ENCODE data around the gene MTA1. TPM values are rescaled to one million over a fixed set of nuclear protein-coding genes. Genes with fewer than 3 reads are reported as not detected.

MTA1 gene
- total RNA-seq, 1 donor from 2014 or later, result 59.8 TPM

DNA sequence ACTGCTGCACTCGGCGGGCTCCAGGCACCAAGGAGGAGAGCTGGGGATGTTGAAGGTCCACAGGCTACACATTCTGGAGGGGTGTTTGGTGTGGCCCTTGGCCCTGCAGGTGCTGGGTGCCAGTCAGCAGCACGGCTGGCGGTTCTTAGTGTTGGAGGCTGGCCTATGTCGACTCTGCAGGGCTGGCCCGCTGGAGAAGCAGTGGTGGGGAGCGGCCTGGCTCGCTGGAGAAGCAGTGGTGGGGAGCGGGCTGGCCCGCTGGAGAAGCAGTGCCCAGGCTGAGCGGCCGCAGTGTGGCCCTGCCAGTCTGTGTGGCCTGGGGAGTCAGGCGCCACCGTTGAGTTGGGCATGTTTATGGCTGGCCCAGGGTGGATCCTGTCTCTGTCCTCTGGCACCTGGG is 27.3 kb downstream of the MTA1 start:
- Mint-ChIP-seq H3K9me3 (no peaks in the 10 kb centered on the region), H3K27me3 (ENCODE audit: insufficient read depth, low read depth) (no peaks in the 10 kb centered on the region), H3K4me3 (no peak overlapping the region), H3K27ac (peak overlapping the region; percentile 17), H3K4me1 (no peaks in the 10 kb centered on the region), H3K36me3 (peaks cover 4% of the 10 kb centered on the region)
- no peak overlapping the region for H3K4me3 ChIP-seq
- H3K27ac ChIP-seq, result no peak overlapping the region
- peaks cover 53% of the 10 kb centered on the region for H4K20me1 ChIP-seq (ENCODE audit: low read depth)
- no peaks in the 10 kb centered on the region for H3K9me3 ChIP-seq (ENCODE audit: low read depth)
- no peak overlapping the region for H3K4me2 ChIP-seq
- DNase-seq (ENCODE audit: low spot score), result no peak
- H3K79me2 ChIP-seq (ENCODE audit: low read depth), result peaks cover 16% of the 10 kb centered on the region
- TF ChIP-seq EZH2 (IDR thresholded peaks at IDR 0.05) (no peak), EZH2phosphoT487 (IDR thresholded peaks at IDR 0.05) (no peak)
- TF ChIP-seq, protein P1, sequence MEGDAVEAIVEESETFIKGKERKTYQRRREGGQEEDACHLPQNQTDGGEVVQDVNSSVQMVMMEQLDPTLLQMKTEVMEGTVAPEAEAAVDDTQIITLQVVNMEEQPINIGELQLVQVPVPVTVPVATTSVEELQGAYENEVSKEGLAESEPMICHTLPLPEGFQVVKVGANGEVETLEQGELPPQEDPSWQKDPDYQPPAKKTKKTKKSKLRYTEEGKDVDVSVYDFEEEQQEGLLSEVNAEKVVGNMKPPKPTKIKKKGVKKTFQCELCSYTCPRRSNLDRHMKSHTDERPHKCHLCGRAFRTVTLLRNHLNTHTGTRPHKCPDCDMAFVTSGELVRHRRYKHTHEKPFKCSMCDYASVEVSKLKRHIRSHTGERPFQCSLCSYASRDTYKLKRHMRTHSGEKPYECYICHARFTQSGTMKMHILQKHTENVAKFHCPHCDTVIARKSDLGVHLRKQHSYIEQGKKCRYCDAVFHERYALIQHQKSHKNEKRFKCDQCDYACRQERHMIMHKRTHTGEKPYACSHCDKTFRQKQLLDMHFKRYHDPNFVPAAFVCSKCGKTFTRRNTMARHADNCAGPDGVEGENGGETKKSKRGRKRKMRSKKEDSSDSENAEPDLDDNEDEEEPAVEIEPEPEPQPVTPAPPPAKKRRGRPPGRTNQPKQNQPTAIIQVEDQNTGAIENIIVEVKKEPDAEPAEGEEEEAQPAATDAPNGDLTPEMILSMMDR (IDR thresholded peaks at IDR 0.05), result no peak
- no peaks in the 10 kb centered on the region for H3K27me3 ChIP-seq
- no peaks in the 10 kb centered on the region for H3K4me1 ChIP-seq
- H3K36me3 ChIP-seq, result no peaks in the 10 kb centered on the region
- H2AFZ ChIP-seq (replicated peaks), result no peak overlapping the region
- no peak overlapping the region for H3K9ac ChIP-seq
- no peaks in the 10 kb centered on the region for H3F3A ChIP-seq (ENCODE audit: low read depth)

DNA sequence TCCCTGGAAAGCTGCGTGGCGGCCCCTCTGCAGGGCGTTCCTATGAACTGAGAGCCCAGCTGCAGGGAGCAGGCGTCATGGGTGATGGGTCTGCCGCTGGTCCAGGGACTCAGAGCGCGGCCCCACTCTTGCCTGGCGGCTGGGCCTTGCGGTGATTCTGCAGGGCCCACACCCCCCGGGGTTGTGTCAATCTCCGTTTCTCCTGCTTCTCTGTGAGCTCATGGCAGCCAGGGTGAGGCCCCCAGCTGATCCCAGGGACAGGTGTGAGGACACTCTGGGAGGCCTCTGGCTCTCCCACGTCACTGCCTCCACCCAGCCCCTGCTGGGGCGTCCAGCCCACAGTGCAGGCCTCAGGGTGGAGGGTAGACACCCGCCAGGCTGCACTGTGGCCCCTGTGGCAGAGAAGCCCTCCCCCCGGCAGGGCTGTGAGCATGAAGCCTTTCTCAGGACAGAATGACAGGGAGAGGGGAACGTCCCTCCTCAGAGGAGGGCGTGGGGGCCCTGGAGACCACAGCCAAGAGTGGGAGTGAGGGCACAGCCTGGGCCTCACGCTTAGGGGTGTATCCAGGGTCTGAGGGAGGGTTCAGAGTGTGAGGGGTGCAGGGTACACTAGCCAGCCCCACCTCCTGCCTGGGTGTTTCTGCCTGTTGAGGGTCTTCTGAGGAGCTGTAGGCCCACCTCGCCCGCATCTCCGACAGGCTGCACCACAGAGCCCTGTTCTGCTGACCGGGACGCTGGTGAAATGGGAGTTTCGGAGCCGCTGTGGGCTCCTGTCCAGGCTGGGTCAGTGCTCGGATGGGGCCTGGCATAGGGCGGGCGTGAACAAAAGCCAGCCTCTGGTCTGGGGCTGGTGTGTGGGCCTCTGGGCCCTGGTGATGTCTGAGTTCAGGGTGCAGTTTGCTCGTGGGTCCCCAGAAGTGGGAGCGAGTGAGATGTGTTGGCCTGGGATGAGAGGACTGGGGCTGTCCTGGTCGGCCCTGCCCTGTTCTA is 28.3 kb downstream of the MTA1 start:
- Histone ChIP-seq H3F3A (ENCODE audit: low read depth) (no peaks in the 10 kb centered on the region), H3K4me1 (no peaks in the 10 kb centered on the region), H2AFZ (replicated peaks) (no peak overlapping the region), H3K27ac (no peak overlapping the region), H3K27me3 (no peaks in the 10 kb centered on the region), H3K4me2 (no peak overlapping the region), H3K9me3 (ENCODE audit: low read depth) (no peaks in the 10 kb centered on the region), H3K4me3 (no peak overlapping the region), H3K79me2 (ENCODE audit: low read depth) (peaks cover 16% of the 10 kb centered on the region), H3K36me3 (no peaks in the 10 kb centered on the region), H3K9ac (no peak overlapping the region), H4K20me1 (ENCODE audit: low read depth) (peaks cover 53% of the 10 kb centered on the region)
- H3K36me3 Mint-ChIP-seq, result peaks cover 4% of the 10 kb centered on the region
- TF ChIP-seq EZH2 (IDR thresholded peaks at IDR 0.05) (no peak), EZH2phosphoT487 (IDR thresholded peaks at IDR 0.05) (no peak)
- TF ChIP-seq, protein P1 (IDR thresholded peaks at IDR 0.05), result no peak
- no peak overlapping the region for H3K4me3 Mint-ChIP-seq
- H3K9me3 Mint-ChIP-seq, result no peaks in the 10 kb centered on the region
- H3K4me1 Mint-ChIP-seq, result no peaks in the 10 kb centered on the region
- no peak for DNase-seq (ENCODE audit: low spot score)
- peaks cover 2% of the 10 kb centered on the region for H3K27me3 Mint-ChIP-seq (ENCODE audit: insufficient read depth, low read depth)
- no peak overlapping the region for H3K27ac Mint-ChIP-seq

DNA sequence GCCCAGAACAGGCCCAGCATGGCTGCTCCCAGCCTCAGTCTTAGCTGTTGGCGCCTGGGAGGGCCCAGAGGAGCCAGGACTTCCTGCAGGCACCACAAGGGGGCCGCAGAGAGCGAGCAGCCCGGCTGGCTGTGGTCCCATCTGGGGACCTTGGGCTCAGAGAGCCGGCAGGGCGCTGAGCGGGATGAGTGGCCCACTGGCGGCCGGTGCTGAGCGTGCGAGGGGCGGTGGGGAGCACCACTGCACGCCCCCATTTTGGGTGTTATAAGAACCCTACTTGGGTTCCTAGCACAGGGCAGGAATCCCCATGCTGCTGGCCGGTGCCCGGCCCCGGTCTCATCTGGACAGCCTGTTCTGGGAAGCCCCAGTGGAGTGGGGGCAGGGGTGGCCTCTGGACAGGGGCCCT is 29.1 kb downstream of the MTA1 start:
- DNase-seq (ENCODE audit: low spot score), result peak; percentile 70
- H3K9me3 ChIP-seq (ENCODE audit: low read depth), result no peaks in the 10 kb centered on the region
- TF ChIP-seq, protein P1 (IDR thresholded peaks at IDR 0.05), result peak; percentile 73
- no peak for TF ChIP-seq EZH2phosphoT487 (IDR thresholded peaks at IDR 0.05)
- no peak overlapping the region for H3K4me2 ChIP-seq
- no peak overlapping the region for H3K4me3 ChIP-seq
- no peak overlapping the region for H3K9ac ChIP-seq
- H3K27ac ChIP-seq, result no peak overlapping the region
- H3K4me1 Mint-ChIP-seq, result no peaks in the 10 kb centered on the region
- no peak overlapping the region for H2AFZ ChIP-seq (replicated peaks)
- peaks cover 6% of the 10 kb centered on the region for H3K36me3 Mint-ChIP-seq
- H3K27ac Mint-ChIP-seq, result no peak overlapping the region
- H3K4me1 ChIP-seq, result no peaks in the 10 kb centered on the region
- H3K9me3 Mint-ChIP-seq, result no peaks in the 10 kb centered on the region
- peaks cover 2% of the 10 kb centered on the region for H3K27me3 Mint-ChIP-seq (ENCODE audit: insufficient read depth, low read depth)
- no peaks in the 10 kb centered on the region for H3K27me3 ChIP-seq
- no peak overlapping the region for H3K4me3 Mint-ChIP-seq
- no peaks in the 10 kb centered on the region for H3K36me3 ChIP-seq
- H4K20me1 ChIP-seq (ENCODE audit: low read depth), result peaks cover 53% of the 10 kb centered on the region
- H3K79me2 ChIP-seq (ENCODE audit: low read depth), result peaks cover 16% of the 10 kb centered on the region
- H3F3A ChIP-seq (ENCODE audit: low read depth), result no peaks in the 10 kb centered on the region

All from neural progenitor cell (in vitro differentiated cells).